NOMO-1 treated with DMSO at 0.1 percent for 48 hours (cell line): ENCODE data around the gene NLRC5.

Experiments used
- DNase-seq: peaks from one replicate; lab custom pipeline; 2025; ENCODE audit not compliant: unreplicated experiment; lab: John Stamatoyannopoulos, UW

Gene NLRC5

GRCh38 chr16:57125376-57125775, 136.0 kb downstream of the NLRC5 start:
- DNase-seq = no peak

DNA sequence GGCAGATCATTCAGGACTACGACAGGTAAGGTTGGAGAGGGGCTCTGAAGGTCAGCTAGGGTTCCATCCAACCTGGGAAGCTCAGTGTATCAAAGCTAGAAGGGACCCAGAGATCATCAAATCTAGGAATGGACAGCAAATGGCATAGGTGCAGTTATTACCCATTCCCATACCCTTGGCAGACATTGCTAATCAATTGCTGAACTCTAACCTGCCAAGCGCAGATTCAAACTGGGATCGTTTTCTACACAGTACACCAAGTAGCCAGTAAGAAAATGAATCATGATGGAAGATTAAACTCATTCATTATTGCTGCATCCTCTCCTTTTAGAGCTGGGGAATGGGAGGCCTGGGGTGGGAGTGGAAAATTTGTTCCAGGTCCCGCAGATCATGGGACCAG, 136.6 kb downstream of the NLRC5 start:
- DNase-seq = no peak

DNA sequence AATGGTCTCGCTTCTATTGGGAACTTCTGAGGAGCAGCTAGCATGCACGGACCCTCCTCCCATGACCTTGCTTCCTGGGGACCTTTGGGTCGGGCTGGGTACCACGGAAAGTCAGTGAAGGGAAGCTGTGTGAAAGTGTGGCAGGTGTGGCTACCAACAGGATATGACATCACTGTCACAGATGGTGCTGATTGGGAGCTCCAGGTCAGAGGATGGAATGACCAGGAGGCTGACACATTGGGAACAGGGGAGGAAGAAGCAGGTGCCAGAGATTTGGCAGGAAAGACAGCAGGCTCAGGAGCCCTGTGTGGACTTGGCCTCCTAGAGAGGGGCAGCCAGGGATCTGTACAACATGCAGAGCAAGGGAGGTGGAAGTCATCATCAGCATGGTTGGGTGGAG, 137.1 kb downstream of the NLRC5 start:
- no peak for DNase-seq

GRCh38 chr16:57127037-57127763, 137.8 kb downstream of the NLRC5 start:
- no peak for DNase-seq

GRCh38 chr16:57127836-57128235, 138.5 kb downstream of the NLRC5 start:
- no peak for DNase-seq

DNA sequence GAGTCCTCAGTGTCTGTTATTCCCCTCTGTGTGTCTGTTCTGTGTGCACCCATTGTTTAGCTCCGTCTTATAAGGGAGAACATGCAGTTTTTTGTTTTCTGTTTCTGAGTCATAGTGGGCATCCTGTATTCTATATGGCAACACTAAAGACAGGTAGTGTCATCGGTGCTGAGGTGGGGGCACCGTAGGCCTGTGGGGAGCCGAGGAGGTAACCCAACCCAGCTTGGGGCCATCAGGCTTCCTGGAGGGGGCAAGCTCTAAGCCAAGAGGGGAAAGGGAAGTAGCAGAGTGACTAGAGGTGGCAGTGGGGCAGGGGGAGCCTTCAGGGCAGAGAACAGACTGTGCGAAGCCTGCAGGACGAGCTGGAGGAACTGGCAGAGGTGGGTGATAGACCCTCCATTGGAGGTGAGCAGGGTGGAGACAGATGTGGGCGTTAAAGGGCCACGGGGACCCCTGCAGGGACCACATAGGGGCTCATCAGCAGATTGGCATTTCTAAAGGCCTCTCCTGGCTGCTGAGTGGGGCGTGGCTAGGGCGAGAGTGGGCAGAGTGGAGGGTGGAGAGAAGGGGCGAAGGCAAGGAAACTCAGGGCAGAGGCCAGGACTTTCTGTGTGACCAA, 139.5 kb downstream of the NLRC5 start:
- no peak for DNase-seq

GRCh38 chr16:57130950-57131321, 141.6 kb downstream of the NLRC5 start:
- no peak for DNase-seq

- DNase-seq = no peak
These were observed 142.1 kb downstream of the NLRC5 start for GRCh38 chr16:57131351-57131970.

DNA sequence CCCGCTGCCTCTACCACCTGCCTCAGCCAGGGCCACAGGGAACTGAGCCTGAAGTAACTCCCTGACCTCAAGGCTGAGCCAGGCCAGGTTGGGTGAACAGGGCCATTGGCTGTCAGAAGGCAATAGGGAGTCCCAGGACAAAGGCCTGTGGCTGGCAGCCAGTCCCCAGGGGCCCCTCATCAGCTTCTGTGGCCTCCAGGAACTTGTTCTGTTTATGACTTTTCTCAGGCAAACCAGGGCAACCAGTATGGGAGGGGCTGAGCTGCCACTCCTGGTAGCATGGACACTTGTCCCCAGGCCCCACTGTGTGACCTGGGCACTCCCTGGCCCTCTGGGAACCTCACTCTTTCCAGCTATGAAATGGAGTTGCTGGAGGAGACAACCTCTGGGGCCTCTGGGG, 143.1 kb downstream of the NLRC5 start:
- no peak for DNase-seq

DNA sequence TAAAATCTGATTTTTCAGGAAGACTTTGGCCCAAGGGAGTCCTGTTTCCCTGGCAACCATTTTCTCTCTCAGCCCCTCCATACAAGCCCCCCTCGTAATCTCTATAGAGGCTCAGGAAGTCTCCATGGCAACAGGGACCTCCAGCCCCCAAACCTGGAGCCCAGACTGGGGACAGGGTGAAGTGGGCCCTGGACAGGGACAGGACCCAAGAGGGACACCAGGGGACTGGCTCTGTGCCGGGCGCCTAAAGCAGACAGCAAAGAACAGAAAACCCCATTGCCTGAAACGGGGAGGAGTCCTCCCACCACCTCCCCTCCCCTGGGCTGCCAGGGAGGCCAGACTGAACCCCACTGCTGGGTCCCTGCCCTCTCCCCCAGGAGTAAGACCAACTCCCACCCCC, 143.7 kb downstream of the NLRC5 start:
- no peak for DNase-seq
